Panc1 (cell line): Measurements from ENCODE around the gene PKNOX2. TPM values are rescaled to one million over a fixed set of nuclear protein-coding genes. Genes with fewer than 3 reads are reported as not detected.

ENCODE experiments used
- ATAC-seq: fragments of 200-7000 bp; cut with Tn5 transposase; 2 replicates; pipeline ENCODE4 v1.9.1; 2020; ENCODE audit warnings: mild to moderate bottlenecking, moderate library complexity
- Bru-seq: library from RNA; stranded (reverse); fragments of 400-500 nt; gene quantifications from one replicate; lab custom pipeline; 2021; lab: Mats Ljungman, UMichigan
- BruChase-seq, 2 experiments: library from RNA; stranded (reverse); fragments of 400-500 nt; gene quantifications; one replicate each; lab custom pipeline; 2021; lab: Mats Ljungman, UMichigan
- BruUV-seq: library from RNA; stranded (reverse); fragments of 400-500 nt; replicated peaks from 2 replicates; lab custom pipeline; 2021; lab: Mats Ljungman, UMichigan
- CTCF ChIA-PET: fragments of 300-600 bp; sonication (Branson Sonifier 250); formaldehyde crosslinking; loops from one replicate; lab custom pipeline; 2022; ENCODE audit warnings: antibody characterized with exemption; lab: Charles Lee
- POLR2A ChIA-PET: fragments of 300-600 bp; sonication (Branson Sonifier 250); formaldehyde crosslinking; loops from one replicate; lab custom pipeline; 2022; ENCODE audit warnings: antibody characterized with exemption; lab: Charles Lee
- DNase-seq: peaks from one replicate; pipeline ENCODE4 v3.0.0-alpha.2; 2010; ENCODE audit warnings: low read depth, low spot score
- H3K27ac ChIP-seq: 2 replicates; pipeline ENCODE4 v1.5.1; 2011; ENCODE audit warnings: mild to moderate bottlenecking, low read length, inconsistent platforms
- H3K27me3 ChIP-seq: fragments of 200-500 bp; sonication (Bioruptor generic); 2 replicates; pipeline ENCODE4 v1.6.0; 2014; ENCODE audit warnings: low read length, inconsistent platforms; ENCODE audit not compliant: control insufficient read depth, insufficient read depth
- H3K36me3 ChIP-seq: fragments of 200-500 bp; sonication (Bioruptor generic); 2 replicates; pipeline ENCODE4 v1.5.1; 2014; ENCODE audit warnings: inconsistent platforms, mild to moderate bottlenecking, low read length, moderate library complexity; ENCODE audit not compliant: control insufficient read depth, insufficient read depth
- H3K4me1 ChIP-seq: 2 replicates; pipeline ENCODE4 v1.5.1; 2011; ENCODE audit warnings: inconsistent platforms, mild to moderate bottlenecking, low read length, moderate library complexity; ENCODE audit not compliant: control insufficient read depth, insufficient read depth
- H3K4me3 ChIP-seq, 2 experiments: 2 replicates each; pipeline ENCODE4 v1.5.1; 2011 to 2012; ENCODE audit warnings: low read depth in 2 of 2, low read length in 2 of 2, mild to moderate bottlenecking in 2 of 2, inconsistent platforms in 1 of 2, moderate library complexity in 1 of 2
- H3K9me3 ChIP-seq: fragments of 200-500 bp; sonication (Bioruptor generic); 2 replicates; pipeline ENCODE4 v1.5.1; 2014; ENCODE audit warnings: low read depth, mild to moderate bottlenecking, inconsistent platforms, low read length, moderate library complexity; ENCODE audit not compliant: control insufficient read depth, insufficient read depth
- CTCF ChIP-seq: fragments of 450-650 bp; IDR thresholded peaks from 2 replicates; pipeline ENCODE4 v1.5.1; 2017; ENCODE audit warnings: mild to moderate bottlenecking
- POLR2AphosphoS5 ChIP-seq: IDR thresholded peaks from 2 replicates; pipeline ENCODE4 v1.6.1; 2012; ENCODE audit warnings: mild to moderate bottlenecking, low read depth, low read length, moderate library complexity
- REST ChIP-seq, 2 experiments: IDR thresholded peaks; 2 replicates each; pipeline ENCODE4 v1.6.1; 2011 to 2012; ENCODE audit warnings: low read depth in 2 of 2, control low read depth in 1 of 2, low read length in 1 of 2, mild to moderate bottlenecking in 1 of 2, moderate library complexity in 1 of 2; ENCODE audit not compliant: insufficient read depth in 1 of 2
- SIN3A ChIP-seq: IDR thresholded peaks from 2 replicates; pipeline ENCODE4 v1.6.1; 2012; ENCODE audit warnings: low read depth, mild to moderate bottlenecking, low read length, moderate library complexity, borderline replicate concordance; ENCODE audit not compliant: insufficient read depth
- TCF7L2 ChIP-seq: IDR thresholded peaks from 2 replicates; pipeline ENCODE4 v1.6.1; 2011; ENCODE audit warnings: mild to moderate bottlenecking, low read depth, low read length, inconsistent platforms
- in situ Hi-C: cut with HindIII; loops from 2 replicates; pipeline ENCODE4 v1.10.0; 2016; ENCODE audit warnings: low sequenced_read_pairs, low pct_unique_long_range_greater_than_20kb
- intact Hi-C: fragments of 100-400 bp; cut with micrococcal nuclease; formaldehyde crosslinking; loops from one replicate; pipeline ENCODE4 v1.10.0; 2022; ENCODE audit not compliant: unreplicated experiment
- long read RNA-seq: library from polyadenylated mRNA; unstranded; transcript quantifications from one replicate; pipeline ENCODE4 v2.0.0, GENCODE V29; 2021; ENCODE audit not compliant: unreplicated experiment
- polyA plus RNA-seq: library from polyadenylated mRNA; unstranded; fragments of >200 nt; gene quantifications from one replicate; pipeline ENCODE4 v1.2.1, GENCODE V29; 2012; ENCODE audit warnings: missing spikeins; ENCODE audit not compliant: insufficient read length
- total RNA-seq: library from RNA; stranded (reverse); gene quantifications from one replicate; pipeline ENCODE4 v1.2.1, GENCODE V29; 2021; ENCODE audit not compliant: unreplicated experiment

Gene PKNOX2
- not detected for total RNA-seq
- polyA plus RNA-seq, result 0.07 TPM
- Bru-seq, nascent RNA, result percentile 9 among the genes with signal in this experiment
- BruChase-seq, experiment 1, labeled RNA remaining after a 2-hour chase, result percentile 8 among the genes with signal in this experiment
- BruChase-seq, experiment 2, labeled RNA remaining after a 6-hour chase, result percentile 9 among the genes with signal in this experiment
- long read RNA-seq, result 0 reads

GRCh38 chr11:125164422-125165110 lies at the start of gene PKNOX2:
PKNOX2 (plus strand) TSS chr11:125164751; CDS start chr11:125351306, 186,555 bp downstream.
- no peaks in the 10 kb centered on the region for H3K36me3 ChIP-seq
- POLR2A ChIA-PET, result no interaction called here
- peak; percentile 92 for ATAC-seq
- no peak within 1 kb of the TSS for H3K27ac ChIP-seq
- intact Hi-C loops, result loop anchor here (2.0 kb wide), 1 partner anchor 180 kb away; no protein-coding TSS in a partner anchor
- no peaks in the 10 kb centered on the region for H3K9me3 ChIP-seq
- TF ChIP-seq POLR2AphosphoS5 (no peak), SIN3A (no peak), TCF7L2 (no peak), REST (IDR thresholded peaks at IDR 0.05; ENCODE audit: insufficient read depth in 1 of 2, low read depth in 2 of 2, low read length in 1 of 2) (no peak), CTCF (peak; percentile 92)
- DNase-seq, result no peak
- BruUV-seq, result no TSS peak
- in situ Hi-C loops, result no loop called here
- no peaks in the 10 kb centered on the region for H3K4me1 ChIP-seq
- CTCF ChIA-PET, result interaction anchor here (0.6 to 1.2 kb wide), 4 partner anchors 11 to 182 kb away, joined by 3 to 12 read pairs (median 4); no protein-coding TSS in a partner anchor
- peaks cover 10% of the 10 kb centered on the region for H3K27me3 ChIP-seq
- H3K4me3 ChIP-seq, result peak within 1 kb of the TSS; percentile 44 to 51

GRCh38 chr11:125117429-125117828 lies 47.1 kb upstream of the PKNOX2 start:
- TF ChIP-seq POLR2AphosphoS5 (no peak), TCF7L2 (no peak), SIN3A (no peak), CTCF (no peak), REST (IDR thresholded peaks at IDR 0.05; ENCODE audit: insufficient read depth in 1 of 2, low read depth in 2 of 2, low read length in 1 of 2) (no peak)
- no TSS peak for BruUV-seq
- intact Hi-C loops, result no loop called here

More at GRCh38 chr11:125117429-125117828, 47.1 kb upstream of the PKNOX2 start:
- POLR2A ChIA-PET, result no interaction called here
- CTCF ChIA-PET, result no interaction called here
- Histone ChIP-seq H3K4me1 (no peaks in the 10 kb centered on the region), H3K36me3 (no peaks in the 10 kb centered on the region), H3K27me3 (peaks cover 24% of the 10 kb centered on the region), H3K27ac (no peak overlapping the region), H3K9me3 (peaks cover 7% of the 10 kb centered on the region; the same call in 1 of the 2 replicates), H3K4me3 (no peak overlapping the region)
- in situ Hi-C loops, result no loop called here
- DNase-seq (no peak), ATAC-seq (no peak)
